HEK293T (cell line): ENCODE data around the gene KLHDC3.

Source experiments
- ARNT ChIP-seq: fragments of 450-650 bp; IDR thresholded peaks from 2 replicates; pipeline ENCODE4 v1.6.1; 2017; ENCODE audit warnings: mild to moderate bottlenecking
- BHLHE40 ChIP-seq: fragments of 450-650 bp; IDR thresholded peaks from 2 replicates; pipeline ENCODE4 v1.6.1; 2016; ENCODE audit warnings: mild to moderate bottlenecking, moderate library complexity, borderline replicate concordance
- ELF4 ChIP-seq: fragments of 450-650 bp; IDR thresholded peaks from 2 replicates; pipeline ENCODE4 v1.6.1; 2017; ENCODE audit warnings: antibody characterized with exemption
- FOXK2 ChIP-seq: fragments of 450-650 bp; IDR thresholded peaks from 2 replicates; pipeline ENCODE4 v1.6.1; 2016; ENCODE audit warnings: mild to moderate bottlenecking
- FOXM1 ChIP-seq: fragments of 450-650 bp; IDR thresholded peaks from 2 replicates; pipeline ENCODE4 v1.6.1; 2017; ENCODE audit warnings: mild to moderate bottlenecking, borderline replicate concordance
- HDGF ChIP-seq: fragments of 450-650 bp; IDR thresholded peaks from 2 replicates; pipeline ENCODE4 v1.6.1; 2017; ENCODE audit warnings: antibody characterized with exemption, borderline replicate concordance
- PKNOX1 ChIP-seq: fragments of 450-650 bp; IDR thresholded peaks from 2 replicates; pipeline ENCODE4 v1.6.1; 2016
- SP1 ChIP-seq: fragments of 450-650 bp; IDR thresholded peaks from 2 replicates; pipeline ENCODE4 v1.6.1; 2017
- SUZ12 ChIP-seq: fragments of 450-650 bp; IDR thresholded peaks from 2 replicates; pipeline ENCODE4 v1.6.1; 2016; ENCODE audit warnings: mild to moderate bottlenecking
- TARDBP ChIP-seq: fragments of 450-650 bp; IDR thresholded peaks from 2 replicates; pipeline ENCODE4 v1.6.1; 2016

- no peak for TF ChIP-seq SUZ12
- TF ChIP-seq BHLHE40: no peak
- no peak for TF ChIP-seq FOXK2
- TF ChIP-seq SP1: no peak
- no peak for TF ChIP-seq ELF4
- TF ChIP-seq TARDBP: no peak
- TF ChIP-seq ARNT: no peak
- TF ChIP-seq PKNOX1: no peak
- no peak for TF ChIP-seq HDGF
- TF ChIP-seq FOXM1: no peak
Measured at GRCh38 chr6:43029120-43029519, 15.1 kb downstream of the KLHDC3 start.
